Measurements from ENCODE around the gene MARF1. TPM values are rescaled to one million over a fixed set of nuclear protein-coding genes. Genes with fewer than 3 reads are reported as not detected.
"Not testable (repeated sequence)": the region's sequence is repeated elsewhere in the genome, so short reads cannot be mapped to it uniquely, and the experiment has no call there.

The MARF1 gene
- total and polyA plus RNA-seq, 5 donors: 15.8 to 57.3 (median 50.8) TPM

- no peaks in the 10 kb centered on the region for H3K9me3 ChIP-seq (ENCODE audit: control insufficient read depth, low read length)
- no peak overlapping the region for H3K4me3 ChIP-seq (ENCODE audit: low read length)
- H3K4me1 ChIP-seq (ENCODE audit: control insufficient read depth, insufficient read depth, low read length): peaks cover 6% of the 10 kb centered on the region
- DNase-seq (peak; percentile 94 to 97 (median 95)), ATAC-seq (peak; percentile 98 to 99)
- 18% methylated on average over 20 of the region's 20 CpGs for WGBS
- no peaks in the 10 kb centered on the region for H3K27me3 ChIP-seq (ENCODE audit: control insufficient read depth, insufficient read depth)
- intact Hi-C loops (cut with DNase I): no loop called here
- peak overlapping the region; percentile 90 for H3K27ac ChIP-seq (ENCODE audit: low read length)
Observed at GRCh38 chr16:15672514-15673167, 29.7 kb upstream of the MARF1 start.

GRCh38 chr16:15672127-15672513 is 29.2 kb upstream of the MARF1 start:
- H3K9me3 ChIP-seq (ENCODE audit: control insufficient read depth, low read length); H3K4me1 ChIP-seq (ENCODE audit: control insufficient read depth, insufficient read depth, low read length); intact Hi-C loops (cut with DNase I); DNase-seq; H3K4me3 ChIP-seq (ENCODE audit: low read length); H3K27me3 ChIP-seq (ENCODE audit: control insufficient read depth, insufficient read depth): not testable (repeated sequence)
- ATAC-seq: peak in 1 of 2 donors; percentile 5
- 80% methylated on average over 10 of the region's 10 CpGs for WGBS
- peak overlapping the region; percentile 81 for H3K27ac ChIP-seq (ENCODE audit: low read length)

GRCh38 chr16:15671530-15672117 is 28.7 kb upstream of the MARF1 start:
- peak overlapping the region; percentile 81 for H3K27ac ChIP-seq (ENCODE audit: low read length)

GRCh38 chr16:15667091-15667742 is 24.3 kb upstream of the MARF1 start:
- H3K9me3 ChIP-seq (ENCODE audit: control insufficient read depth, low read length): no peaks in the 10 kb centered on the region
- no peaks in the 10 kb centered on the region for H3K4me1 ChIP-seq (ENCODE audit: control insufficient read depth, insufficient read depth, low read length)
- H3K27me3 ChIP-seq (ENCODE audit: control insufficient read depth, insufficient read depth): no peaks in the 10 kb centered on the region
- no peak for DNase-seq
- no peak for ATAC-seq
- H3K4me3 ChIP-seq (ENCODE audit: low read length): no peak overlapping the region
- WGBS: 88% methylated on average over 18 of the region's 18 CpGs
- intact Hi-C loops (cut with DNase I): no loop called here
- H3K27ac ChIP-seq (ENCODE audit: low read length): no peak overlapping the region

More at GRCh38 chr16:15671530-15672117, 28.7 kb upstream of the MARF1 start:
- peaks cover 6% of the 10 kb centered on the region for H3K4me1 ChIP-seq (ENCODE audit: control insufficient read depth, insufficient read depth, low read length)
- no peak for ATAC-seq
- WGBS: 95% methylated on average over 8 of the region's 8 CpGs
- H3K9me3 ChIP-seq (ENCODE audit: control insufficient read depth, low read length): no peaks in the 10 kb centered on the region
- H3K4me3 ChIP-seq (ENCODE audit: low read length): no peak overlapping the region
- no peaks in the 10 kb centered on the region for H3K27me3 ChIP-seq (ENCODE audit: control insufficient read depth, insufficient read depth)
- DNase-seq: no peak
- intact Hi-C loops (cut with DNase I): no loop called here

- no peak for DNase-seq
- Histone ChIP-seq H3K27ac (ENCODE audit: low read length) (no peak overlapping the region), H3K4me3 (ENCODE audit: low read length) (no peak overlapping the region), H3K4me1 (ENCODE audit: control insufficient read depth, insufficient read depth, low read length) (peaks cover 6% of the 10 kb centered on the region), H3K9me3 (ENCODE audit: control insufficient read depth, low read length) (no peaks in the 10 kb centered on the region), H3K27me3 (ENCODE audit: control insufficient read depth, insufficient read depth) (no peaks in the 10 kb centered on the region)
- ATAC-seq: no peak
- intact Hi-C loops (cut with DNase I): no loop called here
Observed at GRCh38 chr16:15665107-15665506, 22.2 kb upstream of the MARF1 start.

DNA sequence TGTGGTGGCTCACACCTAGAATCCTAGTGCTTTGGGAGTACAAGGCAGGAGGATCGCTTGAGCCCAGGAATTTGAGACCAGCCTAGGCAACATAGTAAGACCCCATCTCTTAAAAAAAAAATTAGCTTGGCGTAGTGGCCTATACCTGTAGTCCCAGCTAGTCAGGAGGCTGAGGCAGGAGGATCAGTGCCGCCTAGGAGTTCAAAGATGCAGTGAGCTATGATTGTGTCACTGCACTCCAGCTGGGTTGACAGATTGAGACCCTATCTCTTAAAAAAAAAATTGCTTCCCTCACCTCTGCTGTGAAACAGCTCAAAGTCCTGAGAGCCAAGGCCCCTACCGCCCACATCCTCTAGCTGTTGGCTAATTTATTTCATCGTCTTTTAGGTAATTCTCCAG is 17.2 kb upstream of the MARF1 start:
- Histone ChIP-seq H3K9me3 (ENCODE audit: control insufficient read depth, low read length) (no peaks in the 10 kb centered on the region), H3K27ac (ENCODE audit: low read length) (peak overlapping the region; percentile 70), H3K4me3 (ENCODE audit: low read length) (no peak overlapping the region), H3K27me3 (ENCODE audit: control insufficient read depth, insufficient read depth) (no peaks in the 10 kb centered on the region), H3K4me1 (ENCODE audit: control insufficient read depth, insufficient read depth, low read length) (peaks cover 6% of the 10 kb centered on the region)
- 66% methylated on average over 5 of the region's 5 CpGs for WGBS
- intact Hi-C loops (cut with DNase I): no loop called here
- DNase-seq: no peak
- ATAC-seq: peak in 1 of 2 donors; percentile 6

GRCh38 chr16:15658556-15658955 is 15.6 kb upstream of the MARF1 start:
- intact Hi-C loops (cut with DNase I): loop anchor here in 1 of 4 donors (10.0 kb wide), 1 partner anchor 46 kb away; no protein-coding TSS in a partner anchor

DNA sequence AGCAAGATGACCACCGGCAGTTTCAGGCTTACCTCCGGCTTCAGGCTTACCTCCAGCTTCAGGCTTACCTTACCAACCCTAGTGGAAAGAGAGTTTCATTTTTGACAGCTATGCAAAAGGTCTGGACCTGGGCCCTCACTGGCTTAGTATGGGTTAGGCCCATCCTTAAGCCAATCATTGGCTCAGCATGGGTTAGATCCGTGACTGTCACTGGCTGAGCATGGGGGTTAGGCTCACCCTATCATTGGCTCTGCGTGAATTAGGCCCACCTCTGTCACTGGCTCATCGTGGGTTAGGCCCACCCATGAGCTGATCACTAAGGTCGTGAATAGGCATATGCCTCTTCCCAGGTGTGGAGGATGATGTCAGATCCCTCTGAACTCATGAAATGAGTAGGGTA is 15.2 kb upstream of the MARF1 start:
- H3K9me3 ChIP-seq (ENCODE audit: control insufficient read depth, low read length): no peaks in the 10 kb centered on the region
- no peaks in the 10 kb centered on the region for H3K27me3 ChIP-seq (ENCODE audit: control insufficient read depth, insufficient read depth)
- no peak for ATAC-seq
- H3K4me1 ChIP-seq (ENCODE audit: control insufficient read depth, insufficient read depth, low read length): peaks cover 6% of the 10 kb centered on the region
- DNase-seq: no peak
- intact Hi-C loops (cut with DNase I): loop anchor here in 1 of 4 donors (10.0 kb wide), 1 partner anchor 47 kb away; no protein-coding TSS in a partner anchor
- H3K4me3 ChIP-seq (ENCODE audit: low read length): no peak overlapping the region
- H3K27ac ChIP-seq (ENCODE audit: low read length): no peak overlapping the region
- 87% methylated on average over 6 of the region's 6 CpGs for WGBS

More at GRCh38 chr16:15658556-15658955, 15.6 kb upstream of the MARF1 start:
- Histone ChIP-seq H3K27ac (ENCODE audit: low read length) (no peak overlapping the region), H3K9me3 (ENCODE audit: control insufficient read depth, low read length) (no peaks in the 10 kb centered on the region), H3K4me1 (ENCODE audit: control insufficient read depth, insufficient read depth, low read length) (peaks cover 6% of the 10 kb centered on the region), H3K27me3 (ENCODE audit: control insufficient read depth, insufficient read depth) (no peaks in the 10 kb centered on the region), H3K4me3 (ENCODE audit: low read length) (no peak overlapping the region)
- DNase-seq (no peak), ATAC-seq (no peak)
- WGBS: 90% methylated on average over 5 of the region's 5 CpGs

DNA sequence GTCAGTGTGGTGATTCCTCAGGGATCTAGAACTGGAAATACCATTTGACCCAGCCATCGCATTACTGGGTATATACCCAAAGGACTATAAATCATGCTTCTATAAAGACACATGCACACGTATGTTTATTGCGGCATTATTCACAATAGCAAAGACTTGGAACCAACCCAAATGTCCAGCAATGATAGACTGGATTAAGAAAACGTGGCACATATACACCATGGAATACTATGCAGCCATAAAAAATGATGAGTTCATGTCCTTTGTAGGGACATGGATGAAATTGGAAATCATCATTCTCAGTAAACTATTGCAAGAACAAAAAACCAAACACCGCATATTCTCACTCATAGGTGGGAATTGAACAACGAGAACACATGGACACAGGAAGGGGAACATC is 12.6 kb upstream of the MARF1 start:
- intact Hi-C loops (cut with DNase I): loop anchor here in 1 of 4 donors (10.0 kb wide), 1 partner anchor 49 kb away; no protein-coding TSS in a partner anchor
- H3K4me1 ChIP-seq (ENCODE audit: control insufficient read depth, insufficient read depth, low read length); ATAC-seq; DNase-seq; H3K4me3 ChIP-seq (ENCODE audit: low read length); H3K27ac ChIP-seq (ENCODE audit: low read length); H3K27me3 ChIP-seq (ENCODE audit: control insufficient read depth, insufficient read depth); H3K9me3 ChIP-seq (ENCODE audit: control insufficient read depth, low read length): not testable (repeated sequence)
- WGBS: 97% methylated on average over 3 of the region's 6 CpGs

- H3K4me3 ChIP-seq (ENCODE audit: low read length): no peak overlapping the region
- intact Hi-C loops (cut with DNase I): loop anchor here in 1 of 4 donors (10.0 kb wide), 1 partner anchor 50 kb away; no protein-coding TSS in a partner anchor
Observed at GRCh38 chr16:15654591-15654990, 11.6 kb upstream of the MARF1 start.

DNA sequence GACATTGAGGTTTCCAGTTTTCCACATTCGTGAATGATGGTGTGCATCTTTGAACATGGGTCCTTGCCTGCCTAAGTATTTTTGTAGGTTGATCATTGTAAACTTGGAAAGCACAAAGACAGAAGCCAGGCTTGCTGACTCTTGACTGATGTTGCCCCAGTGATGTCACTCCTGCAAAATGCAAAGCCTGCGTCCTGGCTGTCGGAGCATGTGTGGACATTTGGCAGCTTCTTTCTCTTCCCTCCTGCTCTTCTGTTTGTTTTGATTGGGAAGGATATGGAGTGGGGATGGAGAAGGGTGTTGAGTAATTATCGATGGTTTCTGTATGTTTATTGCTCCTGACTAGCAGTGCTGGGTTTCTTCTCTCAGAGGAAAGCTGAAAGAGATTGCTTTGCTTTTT is 10.3 kb upstream of the MARF1 start:
- intact Hi-C loops (cut with DNase I): loop anchor here in 1 of 4 donors (10.0 kb wide), 1 partner anchor 52 kb away; no protein-coding TSS in a partner anchor
- ATAC-seq: no peak
- H3K9me3 ChIP-seq (ENCODE audit: control insufficient read depth, low read length): no peaks in the 10 kb centered on the region
- H3K4me3 ChIP-seq (ENCODE audit: low read length): no peak overlapping the region
- WGBS: 10% methylated on average over 4 of the region's 4 CpGs
- peaks cover 2% of the 10 kb centered on the region for H3K4me1 ChIP-seq (ENCODE audit: control insufficient read depth, insufficient read depth, low read length)
- no peaks in the 10 kb centered on the region for H3K27me3 ChIP-seq (ENCODE audit: control insufficient read depth, insufficient read depth)
- DNase-seq: no peak
- no peak overlapping the region for H3K27ac ChIP-seq (ENCODE audit: low read length)

More at GRCh38 chr16:15654591-15654990, 11.6 kb upstream of the MARF1 start:
- Histone ChIP-seq H3K27ac (ENCODE audit: low read length) (no peak overlapping the region), H3K27me3 (ENCODE audit: control insufficient read depth, insufficient read depth) (no peaks in the 10 kb centered on the region), H3K9me3 (ENCODE audit: control insufficient read depth, low read length) (no peaks in the 10 kb centered on the region), H3K4me1 (ENCODE audit: control insufficient read depth, insufficient read depth, low read length) (peaks cover 2% of the 10 kb centered on the region)
- ATAC-seq: no peak
- 60% methylated on average over 2 of the region's 2 CpGs for WGBS
- no peak for DNase-seq
